HG02870 (cell line): ENCODE data around the gene TNS4.

Experiments used
- ATAC-seq: cut with Tn5 transposase; IDR thresholded peaks from one replicate; pipeline ENCODE4 v1.9.1; 2021; ENCODE audit warnings: mild to moderate bottlenecking, moderate library complexity; ENCODE audit not compliant: unreplicated experiment

TNS4 gene

DNA sequence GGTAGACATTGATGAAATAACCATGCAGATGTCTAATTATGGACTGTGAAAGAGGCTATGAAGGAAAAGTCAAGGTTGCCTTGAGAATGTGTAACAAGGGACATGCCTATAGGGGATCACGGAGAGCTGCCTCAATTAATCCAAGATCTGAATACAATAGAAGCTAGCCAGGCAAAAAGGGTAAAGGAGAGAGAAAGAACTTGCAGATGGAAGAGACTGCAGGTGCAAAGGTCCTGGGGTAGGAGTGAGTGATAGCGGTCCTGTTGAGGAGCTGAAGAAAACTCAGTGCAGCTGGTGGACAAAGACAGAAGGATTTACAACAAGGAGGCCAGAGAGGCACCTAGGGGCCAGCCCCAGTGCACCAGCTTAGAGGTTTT is 15.9 kb upstream of the TNS4 start:
- ATAC-seq = no peak

DNA sequence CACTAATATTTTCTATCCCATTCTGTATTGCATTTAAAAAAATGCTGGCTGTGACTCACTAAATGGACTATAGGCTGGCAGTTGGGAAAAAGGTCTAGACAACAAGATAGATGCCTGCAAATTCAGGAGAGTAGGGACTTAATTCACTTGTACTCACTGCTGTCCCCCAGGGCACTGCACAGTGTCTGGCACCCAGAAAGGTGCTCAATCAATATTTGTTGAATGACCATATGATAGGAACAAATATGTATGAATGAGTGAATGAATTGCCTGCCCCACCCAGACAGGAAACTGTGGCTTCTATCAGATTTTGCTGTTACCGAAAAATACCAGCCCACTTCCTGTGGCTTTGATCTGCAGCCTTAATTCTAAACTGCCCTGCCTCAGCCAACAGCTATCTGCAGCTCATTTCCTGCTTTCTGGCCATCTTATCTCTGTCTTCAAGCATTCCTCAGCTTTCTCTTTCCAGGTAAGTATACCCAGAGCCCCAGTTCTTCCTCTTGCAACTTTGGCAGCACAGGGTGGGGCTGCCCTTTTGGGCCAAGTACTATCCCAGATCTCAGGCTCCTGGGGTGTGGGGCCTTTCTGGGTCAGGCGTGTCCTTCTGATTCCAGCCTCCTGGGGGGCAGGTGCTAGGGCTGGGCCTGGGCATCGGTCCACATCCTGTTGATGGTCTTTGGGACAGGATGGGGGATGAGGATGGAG is 15.3 kb upstream of the TNS4 start:
- ATAC-seq = no peak

DNA sequence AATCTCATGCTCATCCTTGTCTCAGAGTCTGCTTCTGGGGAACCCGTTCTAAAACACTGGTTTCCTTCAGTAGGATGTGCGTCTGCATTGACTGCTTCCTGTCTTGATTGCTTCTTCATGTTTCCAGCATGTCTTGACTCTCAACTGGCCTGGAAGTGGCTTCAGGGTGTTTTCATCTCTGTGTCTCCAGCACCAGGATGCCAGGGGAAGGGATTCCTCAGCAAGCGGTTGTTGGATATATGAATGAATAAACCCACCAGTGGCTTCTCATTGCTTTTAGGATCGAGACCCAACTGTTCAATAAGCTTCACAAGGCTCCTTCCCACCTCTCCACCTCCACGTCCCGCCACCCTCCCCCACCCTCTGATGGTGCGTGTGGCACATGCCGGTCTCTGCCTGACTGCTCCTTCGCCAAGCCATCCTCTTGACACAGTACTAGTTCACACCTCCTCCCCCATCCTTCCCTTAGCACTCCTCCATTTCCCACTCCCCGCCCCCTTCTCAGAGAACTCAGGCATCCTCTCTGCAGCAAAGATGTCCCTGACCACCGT is 14.1 kb upstream of the TNS4 start:
- no peak for ATAC-seq

DNA sequence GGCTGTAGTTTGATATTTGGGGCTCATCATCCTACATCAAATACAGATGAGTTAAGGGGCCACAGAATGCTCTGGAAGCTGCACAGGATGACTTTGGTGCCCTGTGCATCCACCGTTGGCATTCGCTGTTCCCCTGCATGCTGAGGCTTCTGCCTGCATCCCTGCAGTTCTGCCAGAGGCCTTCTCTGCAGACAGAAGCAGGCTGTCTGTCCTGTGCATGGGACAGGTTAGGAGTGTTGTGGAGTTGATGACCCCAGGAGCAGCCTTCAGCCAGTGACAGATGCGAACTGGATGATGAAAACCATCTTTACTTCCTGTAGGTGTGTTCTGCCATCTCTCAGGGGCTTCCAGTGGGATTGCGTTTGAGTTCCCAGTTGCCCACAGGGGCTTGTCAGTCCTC is 13.6 kb upstream of the TNS4 start:
- ATAC-seq = no peak

DNA sequence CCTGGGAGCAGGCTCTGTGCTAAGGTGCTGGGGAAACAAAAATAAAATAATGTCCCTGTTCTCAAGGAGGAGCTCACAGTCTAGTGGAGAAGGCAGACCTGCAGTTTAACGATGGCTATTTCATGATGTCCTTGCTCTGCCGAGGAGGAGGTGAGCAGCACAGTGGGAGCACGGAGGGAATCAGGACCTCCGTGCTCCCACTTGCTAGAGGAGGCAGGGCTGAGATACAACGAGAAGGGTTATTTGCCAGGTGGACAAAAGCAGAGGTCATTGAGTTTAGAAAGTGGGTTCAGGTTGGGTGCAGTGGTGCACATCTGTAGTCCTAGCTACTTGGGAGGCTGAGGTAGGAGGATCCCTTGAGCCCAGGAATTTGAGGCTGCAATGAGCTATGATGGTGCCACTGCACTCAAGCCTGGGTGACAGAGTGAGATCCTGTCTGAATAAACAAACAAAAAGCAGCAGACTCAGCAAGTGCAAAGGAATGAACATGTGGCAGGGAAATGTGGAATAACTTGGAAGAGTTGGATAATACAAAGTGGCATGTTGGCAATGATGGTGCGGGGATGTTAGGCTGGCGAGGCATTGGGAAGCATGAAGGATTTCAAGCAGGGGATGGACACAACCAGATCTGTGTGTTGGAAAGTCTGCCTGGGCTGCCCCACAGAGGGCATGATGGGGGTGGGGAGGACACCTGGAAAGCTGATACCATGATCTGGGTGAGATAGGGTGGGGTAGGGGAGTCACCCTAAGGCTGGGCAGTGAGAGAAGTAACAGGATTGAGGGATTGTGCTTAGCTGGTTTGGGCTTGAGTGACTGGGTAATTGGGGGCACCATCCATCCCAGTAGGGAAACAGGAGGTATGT is 12.8 kb upstream of the TNS4 start:
- ATAC-seq = no peak

DNA sequence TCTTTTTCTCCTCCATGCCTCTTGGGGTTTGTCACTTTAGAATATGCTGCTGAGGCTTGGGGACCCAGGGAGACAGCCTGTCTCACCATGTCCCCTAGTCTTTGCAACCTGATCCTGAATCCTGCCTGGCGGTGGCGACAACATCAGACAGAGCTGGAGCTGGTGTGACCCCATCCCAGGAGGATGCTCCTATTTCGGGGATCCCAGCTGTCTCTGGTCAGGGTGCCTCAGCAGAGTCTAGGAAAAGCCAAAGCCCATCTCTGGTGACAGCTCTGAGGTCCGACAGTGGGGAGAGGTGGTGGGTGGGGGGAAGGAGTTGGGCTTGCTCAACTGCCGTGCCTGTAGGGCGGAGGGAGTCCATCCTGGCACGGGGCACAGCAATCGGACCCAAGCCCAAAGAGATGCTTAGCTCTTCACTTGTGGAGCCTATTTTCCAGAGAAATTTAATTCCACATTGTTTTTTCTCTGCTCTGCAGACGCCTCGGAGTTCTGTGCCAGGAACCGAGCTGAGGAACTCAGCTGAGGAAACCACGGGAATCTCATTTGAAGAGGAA is 10.3 kb upstream of the TNS4 start:
- ATAC-seq = no peak

DNA sequence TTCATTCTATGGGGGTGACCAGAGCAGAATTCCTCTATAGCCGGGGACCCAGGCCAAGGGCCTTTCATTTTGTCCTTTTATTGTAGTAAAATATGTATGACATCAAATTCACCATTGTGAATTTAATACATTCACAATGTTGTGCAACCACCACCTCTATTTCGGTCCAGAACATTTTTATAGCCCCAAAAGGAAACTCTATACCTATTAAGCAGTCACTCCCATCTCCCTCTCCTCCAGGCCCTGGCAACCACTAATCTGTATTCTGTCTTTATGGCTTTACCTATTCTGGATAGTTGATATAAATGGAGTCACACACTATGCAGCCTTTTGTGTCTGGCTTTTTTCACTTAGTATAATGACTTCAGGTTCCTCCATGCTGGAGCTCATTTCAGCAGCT is 9.7 kb upstream of the TNS4 start:
- no peak for ATAC-seq

DNA sequence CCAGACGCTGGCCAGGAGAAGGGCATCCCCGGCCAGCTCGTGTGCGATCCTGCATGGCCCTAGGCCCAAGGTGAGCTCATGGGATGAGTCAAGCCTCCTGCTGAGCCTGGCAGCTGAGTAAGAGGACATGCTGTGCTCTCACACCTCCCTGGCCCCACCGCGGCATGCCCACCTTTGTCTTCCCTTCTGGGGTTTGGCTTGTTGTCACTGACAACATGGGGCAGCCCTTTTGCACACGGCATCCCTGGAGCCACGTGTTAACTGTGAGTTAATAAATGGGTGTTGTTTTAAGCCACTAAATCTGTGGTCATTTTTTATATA is 8.9 kb upstream of the TNS4 start:
- no peak for ATAC-seq

DNA sequence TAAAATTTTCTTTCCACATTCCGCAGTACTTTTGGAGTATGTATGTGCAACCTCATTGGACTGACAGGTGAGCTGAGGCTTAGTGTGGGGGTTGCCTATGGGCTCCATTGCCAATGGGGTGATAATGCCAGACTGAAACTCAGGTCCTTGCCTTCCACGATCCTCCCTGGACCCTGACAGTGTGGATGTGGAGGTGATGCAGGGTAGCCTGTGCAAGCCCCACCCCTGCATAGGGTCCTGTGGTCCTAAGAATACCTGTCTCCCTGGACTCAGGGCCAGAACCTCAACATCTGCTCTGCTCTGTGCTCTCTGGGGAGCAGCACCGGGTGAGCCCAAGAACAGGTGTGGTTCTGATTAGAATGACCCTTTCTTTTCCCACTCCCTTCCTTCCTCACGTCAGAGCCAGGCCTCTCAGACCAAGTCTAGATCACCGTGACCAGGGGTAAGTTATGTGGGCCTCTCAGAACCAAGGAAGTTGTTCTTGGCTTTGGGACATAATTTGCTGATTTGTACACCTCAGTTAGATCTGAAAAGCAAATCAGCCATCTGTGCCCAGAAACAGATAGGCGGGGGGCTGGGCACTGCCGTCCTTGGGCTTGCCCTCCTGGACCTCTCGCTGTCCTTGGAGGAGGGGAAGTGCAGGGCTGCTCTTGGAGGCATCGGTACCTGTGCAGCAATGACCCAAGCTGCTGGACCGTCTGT is 8.4 kb upstream of the TNS4 start:
- no peak for ATAC-seq

DNA sequence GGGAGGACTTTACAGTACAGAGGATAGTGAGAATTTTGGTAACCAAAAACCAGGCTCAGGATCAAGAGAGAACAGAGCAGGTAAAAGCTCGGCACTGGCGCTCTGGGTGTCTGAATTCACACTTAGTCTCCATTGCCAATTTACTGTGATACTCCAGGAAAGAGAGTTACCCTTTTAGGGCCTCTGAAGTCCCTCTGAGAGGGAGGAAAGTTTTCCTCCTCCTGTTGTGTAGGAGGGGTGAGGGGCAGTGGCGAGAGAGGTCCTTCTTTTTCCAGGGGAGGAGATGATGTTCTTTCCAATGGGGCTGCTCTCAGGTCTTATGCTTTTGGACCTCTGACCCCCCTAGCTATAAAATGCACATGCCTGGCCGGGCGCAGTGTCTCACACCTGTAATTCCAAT is 5.4 kb upstream of the TNS4 start:
- no peak for ATAC-seq

DNA sequence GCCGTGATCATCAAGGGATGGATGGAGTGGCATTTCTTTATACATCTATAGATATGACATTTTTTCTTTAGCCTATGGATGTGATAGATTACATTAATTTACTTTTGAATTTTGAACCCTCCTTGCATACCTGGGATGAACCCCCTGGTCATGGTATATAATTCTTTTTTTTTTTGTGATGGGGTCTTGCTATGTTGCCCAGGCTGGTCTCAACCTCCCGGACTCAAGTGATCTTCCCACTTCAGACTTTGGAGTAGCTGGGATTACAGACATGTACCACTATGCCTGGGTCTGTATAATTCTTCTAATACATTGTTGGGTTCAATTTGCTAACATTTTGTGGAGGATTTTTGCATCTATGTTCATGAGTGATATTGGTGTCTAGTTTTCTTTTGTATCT is 1.7 kb upstream of the TNS4 start:
- no peak for ATAC-seq

DNA sequence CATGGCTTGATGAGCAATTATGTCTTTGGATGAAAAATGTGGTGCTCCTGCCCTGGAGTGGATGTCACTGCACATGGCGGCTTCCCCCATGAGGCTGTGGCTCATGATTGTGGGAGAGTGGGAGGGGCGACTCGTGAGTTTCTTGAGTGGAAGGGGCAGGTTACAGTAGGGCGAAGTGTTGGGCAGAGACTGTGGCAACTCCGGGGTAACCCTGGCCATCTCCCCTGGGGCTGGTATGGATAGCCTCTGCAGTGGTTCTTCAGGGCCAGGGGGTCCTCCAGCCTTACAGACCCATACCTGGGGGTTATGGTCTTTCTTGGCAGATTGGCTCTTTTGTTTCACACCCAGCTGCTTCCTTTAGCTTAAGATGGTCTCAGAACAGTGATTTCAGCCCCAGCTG is 1.3 kb upstream of the TNS4 start:
- ATAC-seq = no peak

DNA sequence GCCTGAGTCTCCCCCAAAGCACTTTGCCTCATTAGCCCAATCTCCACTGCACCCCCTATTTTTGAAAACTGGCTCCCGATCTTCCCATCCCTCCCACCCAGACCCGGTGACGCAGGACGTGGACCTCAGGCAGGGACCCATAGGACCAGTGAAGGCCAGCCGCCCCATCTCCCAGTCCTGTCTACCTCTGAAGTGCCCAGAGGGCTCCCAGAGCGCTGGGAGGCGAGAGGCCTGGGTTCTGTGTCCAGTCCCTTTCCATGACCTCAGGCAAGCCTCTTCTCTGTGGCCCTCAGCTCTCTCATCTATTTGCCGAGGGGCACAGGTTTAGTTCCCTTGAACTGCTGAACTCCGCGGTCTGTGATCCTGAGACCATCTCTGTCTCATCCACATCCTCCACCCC is 714 bp downstream of the TNS4 start:
- no peak for ATAC-seq

DNA sequence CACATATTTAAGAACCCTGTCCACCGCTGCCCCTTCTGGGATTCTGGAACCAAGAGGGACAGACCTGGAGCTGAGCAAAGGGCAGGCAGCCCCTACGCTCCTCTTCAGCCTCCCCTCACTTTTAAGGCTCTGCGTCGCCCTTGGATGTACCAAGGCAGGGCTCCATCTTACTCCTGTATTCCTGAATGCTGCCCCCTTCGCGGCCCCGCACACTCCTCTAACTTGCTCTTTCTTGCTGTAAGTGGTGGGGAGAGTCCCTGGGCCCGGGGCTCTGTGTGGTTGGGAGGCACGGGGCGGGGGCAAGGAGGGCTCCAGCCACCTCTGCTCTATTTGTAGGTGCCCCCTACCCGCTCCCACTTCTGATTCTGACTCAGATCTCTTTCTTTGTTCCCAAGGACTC is 1.2 kb downstream of the TNS4 start:
- no peak for ATAC-seq

DNA sequence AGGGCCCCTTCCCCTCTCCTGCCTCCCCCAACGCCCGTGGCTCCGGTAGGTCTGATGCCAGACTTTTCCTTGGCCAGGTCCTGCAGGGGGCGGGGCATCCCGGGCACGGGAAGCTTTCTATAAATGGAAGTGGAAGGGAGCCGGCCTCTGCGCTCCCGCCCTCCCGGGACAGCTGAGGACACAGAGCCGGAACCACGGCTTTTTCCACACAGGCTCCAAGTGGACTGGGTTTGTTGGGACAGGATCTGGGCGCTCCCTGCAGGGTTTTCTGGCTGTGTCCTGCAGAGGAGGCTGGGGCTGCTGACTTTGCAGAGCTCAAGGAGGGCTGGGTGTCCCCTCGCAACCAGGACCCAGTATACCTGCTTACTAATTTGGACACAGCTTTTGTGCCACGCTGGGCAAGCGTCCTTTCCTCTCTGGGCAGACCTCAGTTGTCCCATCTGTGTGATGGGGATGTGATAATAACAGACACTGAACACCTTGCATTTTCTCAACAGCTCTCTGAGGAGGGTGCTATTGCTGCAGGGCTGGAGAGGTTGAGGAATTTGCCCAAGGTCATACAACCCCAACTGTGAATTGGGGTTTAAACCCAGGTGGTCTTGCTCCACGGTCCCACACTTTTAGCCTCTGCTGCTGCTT is 1.8 kb downstream of the TNS4 start:
- no peak for ATAC-seq

DNA sequence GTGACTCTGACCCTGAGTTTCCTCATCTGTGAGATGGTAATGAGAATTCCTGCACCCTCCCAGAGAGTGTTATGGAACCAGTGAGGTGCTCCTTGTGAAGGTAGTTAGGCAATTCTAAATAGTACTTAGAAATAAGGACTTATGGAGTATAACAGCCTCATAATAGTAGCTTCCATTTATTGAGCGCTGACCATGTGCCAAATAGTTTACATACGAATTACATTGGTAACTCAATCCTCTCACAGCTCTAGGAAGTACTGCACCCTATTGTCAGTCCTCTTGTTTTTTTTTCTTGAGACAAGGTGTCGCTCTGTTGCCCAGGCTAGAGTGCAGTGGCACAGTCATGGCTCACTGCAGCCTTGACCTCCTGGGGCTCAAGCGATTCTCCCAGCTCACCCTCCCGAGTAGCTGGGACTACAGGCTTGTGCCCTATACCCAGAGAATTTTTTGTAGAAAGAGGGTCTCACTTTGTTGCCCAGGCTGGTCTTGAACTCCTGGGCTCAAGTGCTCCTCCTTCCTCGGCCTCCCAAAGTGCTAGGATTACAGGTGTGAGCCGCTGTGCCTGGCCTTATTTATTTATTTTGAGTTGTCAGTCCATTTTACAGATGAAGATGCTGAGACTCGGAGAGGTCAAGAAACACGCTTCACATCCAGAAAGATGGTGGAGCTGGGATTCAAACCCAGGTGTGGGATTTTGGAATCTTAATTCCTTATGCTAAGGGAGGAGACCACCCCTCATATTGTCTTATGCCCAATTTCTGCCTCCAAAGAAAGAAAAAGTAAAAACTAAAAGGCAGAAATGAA is 2.9 kb downstream of the TNS4 start:
- ATAC-seq = no peak

DNA sequence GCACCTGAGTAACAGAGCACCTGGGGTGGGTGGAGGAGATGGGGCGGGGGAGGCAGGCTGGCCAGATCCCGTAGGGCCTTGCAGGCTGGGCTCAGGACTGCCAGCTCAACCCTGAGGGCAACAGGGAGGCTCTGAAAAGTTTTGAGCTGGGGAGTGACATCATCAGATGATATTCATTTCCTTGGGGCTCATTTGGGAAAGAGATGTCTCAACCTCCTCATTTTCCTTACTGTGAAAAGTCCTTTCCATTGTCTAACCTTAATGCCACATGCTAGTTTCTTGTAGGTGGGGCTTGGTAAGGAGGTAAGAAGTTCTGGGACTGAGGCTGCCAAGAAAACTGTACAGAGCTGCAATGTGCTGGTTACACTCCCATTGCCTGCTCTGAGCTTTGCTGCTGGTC is 3.7 kb downstream of the TNS4 start:
- ATAC-seq = no peak

DNA sequence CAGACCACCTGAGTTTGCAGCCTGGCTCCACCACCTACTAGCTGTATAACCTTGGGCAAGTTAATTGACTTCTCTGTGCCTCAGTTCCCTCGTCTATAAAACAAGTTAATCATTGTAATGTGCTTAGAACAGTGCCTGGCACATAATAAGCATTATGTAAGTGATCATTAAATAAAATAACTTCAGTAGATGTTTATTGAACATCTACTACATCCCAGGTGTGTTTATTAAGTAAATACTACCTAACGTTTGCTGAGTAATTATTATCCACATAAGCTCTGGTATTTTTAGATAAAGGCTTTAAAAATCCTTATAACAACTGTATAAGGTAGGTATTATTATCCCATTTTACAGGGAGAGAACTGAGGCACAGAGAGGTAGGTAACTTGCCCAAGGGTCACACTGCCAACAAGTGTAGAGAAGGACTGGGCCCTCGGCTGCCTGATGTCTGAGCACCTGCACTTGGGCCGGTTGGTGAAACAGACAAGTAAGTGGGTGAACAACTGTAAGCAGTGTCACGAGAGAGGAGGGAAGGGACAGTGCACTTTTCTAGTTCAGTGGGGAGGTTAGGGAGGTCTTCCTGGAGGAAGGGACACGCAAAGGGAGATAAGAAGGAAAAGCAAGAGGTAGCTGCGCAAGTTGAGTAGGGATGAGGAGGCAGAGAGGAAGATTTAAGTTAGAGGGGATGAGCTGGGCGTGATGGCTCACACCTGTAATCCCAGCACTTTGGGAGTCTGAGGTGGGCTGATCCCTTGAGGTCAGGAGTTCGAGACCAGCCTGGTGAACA is 4.6 kb downstream of the TNS4 start:
- no peak for ATAC-seq

DNA sequence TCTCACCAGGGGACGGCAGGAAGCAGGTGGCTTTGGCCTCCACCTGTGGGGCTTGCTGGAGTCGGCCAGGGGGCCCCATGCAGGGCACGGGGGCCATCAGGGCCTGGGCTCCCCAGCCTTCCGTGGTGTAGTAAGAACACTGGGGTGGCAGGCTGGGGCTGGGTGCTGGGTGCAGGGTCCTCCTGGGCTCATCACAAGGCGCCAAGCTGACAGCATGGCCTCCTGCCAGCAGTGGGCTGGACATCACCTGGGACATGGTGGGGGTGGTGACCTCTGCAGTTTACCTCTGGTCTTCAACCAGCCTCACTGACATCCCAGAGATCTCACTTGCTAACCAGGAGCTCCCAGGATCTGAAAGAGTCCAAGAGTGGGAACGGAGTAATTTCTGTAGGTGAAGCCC is 5.3 kb downstream of the TNS4 start:
- ATAC-seq = no peak
